ENCODE results near the gene STK10. TPM values are rescaled to one million over a fixed set of nuclear protein-coding genes. Genes with fewer than 3 reads are reported as not detected.
A peak's percentile ranks its signal among the peaks of the same experiment; 100 is the strongest.

STK10 gene
- total RNA-seq, 1 experiment from 2014 or later: 14.5 TPM

- no peaks in the 10 kb centered on the region for H3K36me3 ChIP-seq
- no peaks in the 10 kb centered on the region for H3K9me3 ChIP-seq (replicated peaks)
- DNase-seq: no peak
- no peaks in the 10 kb centered on the region for H3K27me3 ChIP-seq
- H3K27ac ChIP-seq: no peak overlapping the region
- peaks cover 4% of the 10 kb centered on the region; the same call in 1 of the 2 replicates for H3K4me1 ChIP-seq
- no peak overlapping the region for H3K4me3 ChIP-seq
These were observed 60.4 kb downstream of the STK10 start for GRCh38 chr5:172127581-172127980.

DNA sequence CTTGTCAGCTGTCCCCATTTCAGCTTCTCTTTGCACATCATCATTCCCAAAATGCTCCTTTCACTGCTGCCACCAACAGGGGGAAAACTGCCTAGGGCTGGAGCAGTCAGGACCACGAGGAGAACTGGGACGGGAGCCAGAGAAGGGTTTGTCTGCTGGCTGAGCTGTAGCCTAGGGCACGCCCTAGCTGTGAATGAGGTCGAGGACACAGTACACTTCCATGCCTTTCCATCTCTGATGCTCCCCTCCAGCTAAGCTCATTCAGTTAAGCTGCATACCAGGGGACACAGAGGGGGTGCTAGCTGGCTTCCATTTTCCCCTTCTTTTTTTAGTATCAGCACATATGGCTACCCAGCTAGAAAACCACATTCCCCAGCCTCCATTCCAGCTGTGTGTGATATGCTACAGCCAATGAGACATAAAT is 64.7 kb downstream of the STK10 start:
- Histone ChIP-seq H3K36me3 (no peaks in the 10 kb centered on the region), H3K27ac (no peak overlapping the region), H3K4me3 (no peak overlapping the region), H3K27me3 (no peaks in the 10 kb centered on the region), H3K4me1 (peaks cover 4% of the 10 kb centered on the region; the same call in 1 of the 2 replicates), H3K9me3 (replicated peaks) (no peaks in the 10 kb centered on the region)
- peak; percentile 90 to 94 for DNase-seq

GRCh38 chr5:172119921-172120688 is 67.9 kb downstream of the STK10 start:
- no peak overlapping the region for H3K27ac ChIP-seq
- no peaks in the 10 kb centered on the region for H3K9me3 ChIP-seq (replicated peaks)
- H3K4me1 ChIP-seq: peaks cover 4% of the 10 kb centered on the region; the same call in 1 of the 2 replicates
- DNase-seq: no peak
- H3K36me3 ChIP-seq: 0 out of 2 replicates have a peak, but pooled peaks cover 5% of the 10 kb centered on the region
- H3K4me3 ChIP-seq: no peak overlapping the region
- H3K27me3 ChIP-seq: no peaks in the 10 kb centered on the region

- H3K36me3 ChIP-seq: 0 out of 2 replicates have a peak, but pooled peaks cover 5% of the 10 kb centered on the region
- H3K27ac ChIP-seq: no peak overlapping the region
- peaks cover 4% of the 10 kb centered on the region; the same call in 1 of the 2 replicates for H3K4me1 ChIP-seq
- H3K4me3 ChIP-seq: no peak overlapping the region
- no peaks in the 10 kb centered on the region for H3K9me3 ChIP-seq (replicated peaks)
- DNase-seq: no peak
- H3K27me3 ChIP-seq: no peaks in the 10 kb centered on the region
These were observed 69.1 kb downstream of the STK10 start for GRCh38 chr5:172118891-172119290.

GRCh38 chr5:172117977-172118701 is 69.9 kb downstream of the STK10 start:
- Histone ChIP-seq H3K27ac (no peak overlapping the region), H3K36me3 (0 out of 2 replicates have a peak, but pooled peaks cover 5% of the 10 kb centered on the region), H3K9me3 (replicated peaks) (no peaks in the 10 kb centered on the region), H3K4me3 (no peak overlapping the region), H3K27me3 (no peaks in the 10 kb centered on the region), H3K4me1 (peaks cover 4% of the 10 kb centered on the region; the same call in 1 of the 2 replicates)
- no peak for DNase-seq

DNA sequence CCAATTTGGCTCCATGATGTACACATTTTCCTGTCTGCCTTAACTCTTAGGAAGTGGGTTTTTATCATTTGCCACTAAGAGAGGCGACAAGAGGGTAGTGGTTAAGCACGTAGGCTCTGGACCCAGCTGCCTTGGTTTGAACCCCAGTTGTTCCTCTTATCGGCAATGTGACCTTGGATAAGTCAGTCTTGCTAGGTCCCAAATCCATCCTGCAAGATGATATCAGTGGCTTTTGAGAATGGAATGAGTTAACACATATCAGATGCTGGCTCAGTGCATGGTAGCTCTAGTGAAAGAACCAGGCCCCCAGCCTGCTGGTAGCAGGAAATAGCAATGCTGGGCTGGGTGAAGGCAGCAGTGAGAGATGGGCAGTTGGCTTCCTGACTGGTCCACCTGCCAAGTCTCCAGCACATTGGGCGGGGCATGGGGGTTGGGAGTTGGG is 72.5 kb downstream of the STK10 start:
- Histone ChIP-seq H3K27me3 (no peaks in the 10 kb centered on the region), H3K4me3 (no peak overlapping the region), H3K4me1 (peaks cover 9% of the 10 kb centered on the region), H3K36me3 (0 out of 2 replicates have a peak, but pooled peaks cover 5% of the 10 kb centered on the region), H3K27ac (no peak overlapping the region), H3K9me3 (replicated peaks) (no peaks in the 10 kb centered on the region)
- no peak for DNase-seq

- no peaks in the 10 kb centered on the region for H3K9me3 ChIP-seq (replicated peaks)
- 0 out of 2 replicates have a peak, but pooled peaks cover 5% of the 10 kb centered on the region for H3K36me3 ChIP-seq
- DNase-seq: no peak
- no peaks in the 10 kb centered on the region for H3K27me3 ChIP-seq
- H3K4me1 ChIP-seq: peaks cover 9% of the 10 kb centered on the region
- H3K4me3 ChIP-seq: no peak overlapping the region
- no peak overlapping the region for H3K27ac ChIP-seq
These were observed 73.1 kb downstream of the STK10 start for GRCh38 chr5:172114875-172115422.

DNA sequence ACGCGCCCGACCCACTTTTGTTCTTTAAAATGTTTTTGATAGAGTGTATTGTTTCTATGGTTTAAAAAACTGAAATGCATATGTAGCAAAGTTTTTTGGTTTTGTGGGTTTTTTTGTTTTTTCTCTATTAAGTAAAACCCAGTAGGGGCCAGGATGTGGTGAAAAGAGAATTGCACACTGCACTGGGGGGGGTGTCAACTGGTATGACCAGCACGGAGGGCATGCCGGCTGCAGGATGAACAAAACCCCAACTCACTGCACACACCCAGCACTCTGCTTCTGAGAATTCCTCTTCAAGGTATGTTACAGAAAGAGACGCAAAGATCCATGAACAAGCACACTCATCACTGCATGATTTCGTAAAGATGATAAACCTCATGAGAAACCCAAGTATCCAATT is 75.0 kb downstream of the STK10 start:
- Histone ChIP-seq H3K27me3 (no peaks in the 10 kb centered on the region), H3K9me3 (replicated peaks) (no peaks in the 10 kb centered on the region), H3K27ac (no peak overlapping the region), H3K36me3 (0 out of 2 replicates have a peak, but pooled peaks cover 5% of the 10 kb centered on the region), H3K4me3 (no peak overlapping the region), H3K4me1 (peaks cover 11% of the 10 kb centered on the region)
- DNase-seq: no peak

DNA sequence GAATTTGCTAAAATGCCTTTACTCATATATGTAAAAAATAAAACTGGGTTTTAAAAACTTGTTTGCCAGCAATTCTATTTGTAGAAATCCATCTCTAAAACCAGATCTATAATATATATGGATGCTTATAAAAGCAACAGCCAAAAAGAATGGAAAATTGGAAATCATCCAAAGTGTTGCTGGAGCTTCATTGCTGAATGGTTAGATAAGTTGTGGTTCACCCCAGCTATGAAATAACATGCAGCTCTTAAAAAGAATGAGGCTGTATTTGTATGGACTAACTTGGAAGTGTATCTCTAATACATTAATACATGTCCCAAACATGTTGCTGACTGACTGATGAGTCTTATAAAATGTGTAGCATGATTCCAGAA is 76.2 kb downstream of the STK10 start:
- Histone ChIP-seq H3K27ac (no peak overlapping the region), H3K27me3 (no peaks in the 10 kb centered on the region), H3K36me3 (0 out of 2 replicates have a peak, but pooled peaks cover 5% of the 10 kb centered on the region), H3K4me3 (no peak overlapping the region), H3K4me1 (peaks cover 19% of the 10 kb centered on the region), H3K9me3 (replicated peaks) (no peaks in the 10 kb centered on the region)
- peak in 1 of 2 experiments; percentile 34 for DNase-seq

DNA sequence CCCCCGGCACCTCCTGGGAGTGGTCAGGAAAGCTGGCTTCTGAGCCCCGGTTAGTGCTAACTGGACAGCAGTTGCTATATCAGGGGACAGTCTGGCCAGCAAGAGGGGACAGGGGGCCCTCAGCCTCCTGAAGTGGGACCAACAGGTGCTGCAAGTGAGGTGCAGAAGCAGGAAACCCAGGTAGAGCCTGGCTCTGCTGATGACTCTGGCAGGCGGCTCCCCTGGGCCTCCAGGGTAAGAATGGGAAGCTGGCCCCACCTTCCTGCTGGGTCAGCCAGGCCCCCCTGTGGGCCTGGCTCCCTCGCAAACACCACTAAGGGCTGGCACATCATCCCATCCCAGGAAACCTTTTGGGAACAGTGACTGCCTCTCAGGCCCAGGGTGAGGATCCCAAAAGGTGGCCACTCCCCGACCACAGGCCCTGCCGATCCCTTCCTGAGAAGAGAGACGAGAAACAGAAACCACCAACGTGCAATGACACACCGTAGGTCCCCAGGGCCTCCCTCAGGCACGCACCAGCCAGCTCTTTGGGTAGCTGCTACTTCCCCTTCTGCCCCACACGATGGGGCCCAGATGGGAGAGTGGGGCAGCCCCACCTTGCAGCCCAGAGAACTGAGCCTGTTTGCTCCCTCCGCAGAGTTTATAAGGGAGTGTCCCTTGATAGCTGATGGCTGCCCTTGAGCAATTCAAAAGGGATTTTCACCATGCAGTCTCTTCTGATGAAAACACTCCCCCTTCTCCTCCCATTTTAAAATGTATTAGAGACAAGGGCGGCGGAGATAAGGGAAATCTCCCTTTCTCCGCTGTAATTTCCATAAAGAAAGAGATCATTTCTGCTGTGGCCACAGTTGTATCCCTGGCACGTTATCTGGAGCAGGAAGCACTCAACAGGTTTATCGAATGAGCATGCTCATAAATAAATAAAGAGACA is 76.8 kb downstream of the STK10 start:
- no peaks in the 10 kb centered on the region for H3K9me3 ChIP-seq (replicated peaks)
- no peaks in the 10 kb centered on the region for H3K27me3 ChIP-seq
- H3K36me3 ChIP-seq: 0 out of 2 replicates have a peak, but pooled peaks cover 5% of the 10 kb centered on the region
- H3K4me3 ChIP-seq: peak overlapping the region; percentile 5; the same call in 1 of the 2 replicates
- peaks cover 23% of the 10 kb centered on the region for H3K4me1 ChIP-seq
- peak; percentile 40 to 57 for DNase-seq
- peak overlapping the region; percentile 5; the same call in 1 of the 2 replicates for H3K27ac ChIP-seq

GRCh38 chr5:172110260-172110815 is 77.7 kb downstream of the STK10 start:
- Histone ChIP-seq H3K36me3 (0 out of 2 replicates have a peak, but pooled peaks cover 1% of the 10 kb centered on the region), H3K27ac (no peak overlapping the region), H3K27me3 (no peaks in the 10 kb centered on the region), H3K9me3 (replicated peaks) (no peaks in the 10 kb centered on the region), H3K4me3 (no peak overlapping the region), H3K4me1 (peaks cover 27% of the 10 kb centered on the region)
- DNase-seq: no peak

DNA sequence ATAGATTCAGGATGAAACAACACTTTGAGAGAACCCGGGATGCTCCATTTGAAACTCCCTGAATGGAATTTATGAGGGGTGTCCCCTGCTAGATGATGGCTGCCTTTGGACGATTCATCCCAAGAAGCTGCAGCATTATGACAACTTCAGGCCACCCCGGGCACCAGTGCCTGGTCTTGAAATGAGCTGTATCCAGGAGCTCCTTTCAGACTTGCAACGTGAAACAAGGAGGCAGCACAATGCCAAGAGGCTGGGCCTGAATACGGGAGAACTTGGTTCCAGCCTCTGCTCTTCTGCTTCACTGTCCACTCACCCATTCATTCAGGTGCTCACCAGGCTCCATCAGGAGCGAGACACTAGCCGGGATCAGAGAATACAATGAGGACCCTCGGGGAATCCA is 78.3 kb downstream of the STK10 start:
- no peak for DNase-seq
- Histone ChIP-seq H3K4me3 (no peak overlapping the region), H3K36me3 (no peaks in the 10 kb centered on the region), H3K4me1 (peaks cover 28% of the 10 kb centered on the region), H3K27me3 (no peaks in the 10 kb centered on the region), H3K9me3 (replicated peaks) (no peaks in the 10 kb centered on the region), H3K27ac (no peak overlapping the region)

GRCh38 chr5:172107571-172107970 is 80.5 kb downstream of the STK10 start:
- H3K9me3 ChIP-seq (replicated peaks): no peaks in the 10 kb centered on the region
- H3K4me1 ChIP-seq: peaks cover 41% of the 10 kb centered on the region
- peak; percentile 64 to 74 for DNase-seq
- H3K36me3 ChIP-seq: no peaks in the 10 kb centered on the region
- H3K4me3 ChIP-seq: peak overlapping the region; percentile 48
- no peaks in the 10 kb centered on the region for H3K27me3 ChIP-seq
- H3K27ac ChIP-seq: peak overlapping the region; percentile 62

Data from SJCRH30 (cell line).